GM15510 (cell line): ENCODE measurements around the gene ATL1.

ENCODE experiments used
- POLR2A ChIP-seq: IDR thresholded peaks from 3 replicates; pipeline ENCODE4 v1.6.1; 2011; ENCODE audit warnings: borderline replicate concordance; ENCODE audit not compliant: insufficient read length; ENCODE audit errors: extremely low read depth

ATL1 gene

DNA sequence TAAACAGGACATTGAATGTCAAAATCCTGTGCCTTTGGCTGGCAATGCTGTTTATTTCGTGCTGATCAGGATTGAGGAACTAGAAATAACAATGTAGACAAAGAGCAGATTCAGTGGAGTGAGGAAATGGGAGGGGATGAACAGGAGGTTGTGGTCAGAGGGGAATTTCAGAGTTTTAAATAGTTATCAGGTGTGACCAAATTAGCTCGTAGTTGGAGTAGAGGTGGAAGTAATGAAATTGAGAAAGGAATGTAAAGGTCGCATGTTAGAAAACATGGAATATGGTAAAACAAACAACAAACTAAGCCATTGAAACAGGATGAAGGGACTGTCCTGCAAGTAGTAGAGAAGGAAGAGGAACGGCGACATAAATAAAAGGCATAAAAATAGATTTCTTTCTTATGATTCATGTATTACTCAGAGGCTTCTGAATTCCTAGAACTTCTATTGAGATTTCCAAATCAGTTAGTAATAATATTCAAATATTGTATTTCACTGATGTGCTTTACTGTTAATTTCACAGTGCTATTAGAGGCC is 117.7 kb downstream of the ATL1 start:
- no peak for TF ChIP-seq POLR2A

DNA sequence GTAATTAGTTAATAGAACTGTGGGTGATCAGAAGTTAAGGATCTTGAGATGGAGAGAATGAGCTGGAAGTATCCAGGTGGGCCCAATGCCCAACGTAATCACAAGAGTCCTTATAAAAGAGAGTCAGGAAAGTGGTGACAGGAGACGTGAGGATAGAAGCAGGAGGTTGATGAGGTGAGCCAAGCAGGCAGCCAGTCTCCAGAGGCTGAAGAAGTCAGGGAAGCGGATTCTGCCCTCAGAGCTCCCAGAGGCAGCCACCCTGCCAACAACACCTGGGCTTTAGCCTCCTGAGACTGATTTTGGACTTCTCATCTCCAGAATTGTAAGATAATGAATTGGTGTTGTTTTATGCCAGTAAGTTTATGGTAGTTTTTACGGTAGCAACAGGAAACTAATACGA is 118.2 kb downstream of the ATL1 start:
- no peak for TF ChIP-seq POLR2A

DNA sequence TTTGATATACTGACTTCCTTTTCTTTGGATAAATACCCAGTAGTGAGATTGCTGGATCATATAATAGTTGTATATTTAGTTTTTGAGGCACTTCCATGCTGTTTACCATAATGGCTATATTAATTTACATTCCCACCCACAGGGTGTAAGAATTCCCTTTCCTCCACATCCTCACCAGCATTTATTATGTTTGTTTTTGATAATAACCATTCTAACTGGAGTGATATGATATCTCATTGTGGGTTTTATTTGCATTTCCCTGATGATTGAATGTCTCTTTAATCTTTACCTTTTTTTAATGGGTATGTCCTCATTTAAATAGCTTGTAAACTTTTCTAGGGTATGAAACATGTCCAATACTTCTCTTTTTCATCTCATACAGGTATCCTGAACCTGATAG is 119.7 kb downstream of the ATL1 start:
- no peak for TF ChIP-seq POLR2A
